Uterus (tissue), 2 donors: Measurements from ENCODE around the gene SLC22A7.

ENCODE experiments used
- POLR2A ChIP-seq, 2 donors: fragments of 450-650 bp; IDR thresholded peaks; one replicate each; pipeline ENCODE4 v1.6.1; 2016; ENCODE audit warnings: antibody characterized with exemption in 2 of 2, mild to moderate bottlenecking in 1 of 2, moderate library complexity in 1 of 2
- TF ChIP-seq, protein P1 (sequence below), 4 experiments: fragments of 200-600 bp in 2 of 4; fragments of 450-650 bp in 2 of 4; sonication (generic) in 2 of 4; IDR thresholded peaks; one replicate each; pipeline ENCODE4 v1.5.1; 2016 to 2019; ENCODE audit warnings: antibody characterized with exemption in 4 of 4, mild to moderate bottlenecking in 2 of 4, moderate library complexity in 1 of 4

DNA sequence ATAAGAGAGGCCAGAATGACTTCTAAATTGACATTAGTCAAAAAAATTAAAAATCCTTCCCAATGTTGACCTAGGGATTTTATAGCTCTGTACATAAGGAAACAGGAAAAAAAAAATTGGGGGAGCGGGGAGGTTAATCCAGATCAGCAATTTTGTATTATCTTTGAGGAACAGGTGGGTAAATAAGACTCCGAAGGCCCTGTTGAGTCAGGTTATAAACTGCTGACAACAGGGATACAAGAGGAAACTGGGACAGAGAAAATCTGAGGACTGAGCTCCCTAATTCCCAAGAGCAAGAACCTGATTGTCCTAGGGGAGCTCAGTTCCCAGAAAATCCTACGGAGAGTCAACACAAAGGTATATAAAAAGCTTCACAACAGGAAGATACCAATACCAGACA, 37.4 kb downstream of the SLC22A7 start:
- TF ChIP-seq, protein P1, sequence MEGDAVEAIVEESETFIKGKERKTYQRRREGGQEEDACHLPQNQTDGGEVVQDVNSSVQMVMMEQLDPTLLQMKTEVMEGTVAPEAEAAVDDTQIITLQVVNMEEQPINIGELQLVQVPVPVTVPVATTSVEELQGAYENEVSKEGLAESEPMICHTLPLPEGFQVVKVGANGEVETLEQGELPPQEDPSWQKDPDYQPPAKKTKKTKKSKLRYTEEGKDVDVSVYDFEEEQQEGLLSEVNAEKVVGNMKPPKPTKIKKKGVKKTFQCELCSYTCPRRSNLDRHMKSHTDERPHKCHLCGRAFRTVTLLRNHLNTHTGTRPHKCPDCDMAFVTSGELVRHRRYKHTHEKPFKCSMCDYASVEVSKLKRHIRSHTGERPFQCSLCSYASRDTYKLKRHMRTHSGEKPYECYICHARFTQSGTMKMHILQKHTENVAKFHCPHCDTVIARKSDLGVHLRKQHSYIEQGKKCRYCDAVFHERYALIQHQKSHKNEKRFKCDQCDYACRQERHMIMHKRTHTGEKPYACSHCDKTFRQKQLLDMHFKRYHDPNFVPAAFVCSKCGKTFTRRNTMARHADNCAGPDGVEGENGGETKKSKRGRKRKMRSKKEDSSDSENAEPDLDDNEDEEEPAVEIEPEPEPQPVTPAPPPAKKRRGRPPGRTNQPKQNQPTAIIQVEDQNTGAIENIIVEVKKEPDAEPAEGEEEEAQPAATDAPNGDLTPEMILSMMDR (IDR thresholded peaks at IDR 0.05) = no peak
- TF ChIP-seq POLR2A (IDR thresholded peaks at IDR 0.05) = no peak
